Parathyroid adenoma (tissue), 2 donors: ENCODE results near the gene EHMT2.
"Not testable (repeated sequence)": the region's sequence is repeated elsewhere in the genome, so short reads cannot be mapped to it uniquely, and the experiment has no call there.

Source experiments
- H2AFZ ChIP-seq: fragments of 300-600 bp; sonication (generic); one replicate; pipeline ENCODE4 v1.7.0; 2017; ENCODE audit warnings: antibody characterized with exemption, mild to moderate bottlenecking
- H3K27ac ChIP-seq: fragments of 300-600 bp; sonication (generic); one replicate; pipeline ENCODE4 v1.7.0; 2017
- H3K27me3 ChIP-seq: fragments of 300-600 bp; sonication (generic); one replicate; pipeline ENCODE4 v1.7.0; 2017; ENCODE audit warnings: low read length; ENCODE audit not compliant: control insufficient read depth, insufficient read depth
- H3K36me3 ChIP-seq: fragments of 300-600 bp; sonication (generic); one replicate; pipeline ENCODE4 v1.7.0; 2017; ENCODE audit warnings: low read length; ENCODE audit not compliant: control insufficient read depth, insufficient read depth
- H3K4me1 ChIP-seq: fragments of 300-600 bp; sonication (generic); one replicate; pipeline ENCODE4 v1.7.0; 2017; ENCODE audit warnings: control low read depth
- H3K4me2 ChIP-seq: fragments of 300-600 bp; sonication (generic); one replicate; pipeline ENCODE4 v1.7.0; 2017; ENCODE audit warnings: low read length
- H3K4me3 ChIP-seq: fragments of 300-600 bp; sonication (generic); one replicate; pipeline ENCODE4 v1.7.0; 2017; ENCODE audit warnings: low read depth, low read length
- H3K79me2 ChIP-seq: fragments of 300-600 bp; sonication (generic); one replicate; pipeline ENCODE4 v1.7.0; 2017; ENCODE audit warnings: control low read depth
- H3K9ac ChIP-seq: fragments of 300-600 bp; sonication (generic); one replicate; pipeline ENCODE4 v1.7.0; 2017; ENCODE audit warnings: mild to moderate bottlenecking
- H3K9me3 ChIP-seq: fragments of 300-600 bp; sonication (generic); one replicate; pipeline ENCODE4 v1.7.0; 2017; ENCODE audit warnings: low read length; ENCODE audit not compliant: control insufficient read depth
- CTCF ChIP-seq: fragments of 300-600 bp; sonication (generic); IDR thresholded peaks from one replicate; pipeline ENCODE4 v1.7.0; 2017; ENCODE audit warnings: antibody characterized with exemption, mild to moderate bottlenecking
- donor health status: primary hyperparathyroidism.

EHMT2 gene

DNA sequence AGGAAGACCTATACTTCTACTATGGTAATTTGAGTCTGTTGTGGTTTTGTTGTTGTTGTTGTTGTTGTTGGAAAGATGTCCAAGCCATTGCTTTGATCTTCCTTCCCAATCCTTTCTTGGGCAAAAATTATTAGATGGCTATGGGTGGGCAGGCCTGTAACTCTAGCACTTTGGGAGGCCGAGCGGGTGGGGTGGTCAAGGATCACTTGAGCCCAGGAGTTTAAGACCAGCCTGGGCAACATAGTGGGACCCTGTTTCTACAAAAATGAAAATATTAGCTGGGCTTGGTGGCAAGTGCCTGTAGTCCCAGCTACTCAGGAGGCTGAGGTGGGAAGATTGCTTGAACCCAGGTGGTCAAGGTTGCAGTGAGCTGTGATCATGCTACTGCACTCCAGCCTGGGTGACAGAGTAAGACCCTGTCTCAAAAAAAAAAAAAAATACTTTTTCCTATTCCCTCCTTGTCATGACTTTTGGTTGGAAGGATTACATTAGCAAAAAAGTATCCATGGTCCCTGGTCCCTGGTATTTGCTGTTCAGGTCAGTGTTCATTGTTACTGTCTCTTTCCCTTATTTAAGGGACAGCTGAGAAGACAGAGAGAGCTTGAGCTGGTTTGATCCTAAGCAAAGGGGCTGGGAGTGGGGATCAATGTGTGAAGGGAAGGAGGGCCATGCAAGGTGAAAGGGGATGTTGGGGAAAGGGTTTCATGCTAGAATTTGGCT, 46.6 kb downstream of the EHMT2 start:
- TF ChIP-seq CTCF: no peak
- Histone ChIP-seq H3K36me3 (no peaks in the 10 kb centered on the region), H3K4me1 (no peaks in the 10 kb centered on the region)

GRCh38 chr6:31847276-31847978, 50.1 kb downstream of the EHMT2 start:
- Histone ChIP-seq H3K79me2 (no peaks in the 10 kb centered on the region), H3K4me1 (no peaks in the 10 kb centered on the region), H3K4me2 (no peak overlapping the region), H3K4me3 (no peak overlapping the region), H3K27ac (no peak overlapping the region), H3K36me3 (no peaks in the 10 kb centered on the region), H3K9ac (no peak overlapping the region), H3K9me3 (no peaks in the 10 kb centered on the region), H3K27me3 (no peaks in the 10 kb centered on the region), H2AFZ (no peak overlapping the region)
- no peak for TF ChIP-seq CTCF

More for the DNA sequence above, 46.6 kb downstream of the EHMT2 start:
- Histone ChIP-seq H3K9me3 (no peaks in the 10 kb centered on the region), H3K4me2 (no peak overlapping the region), H3K27me3 (no peaks in the 10 kb centered on the region), H3K9ac (no peak overlapping the region), H2AFZ (no peak overlapping the region), H3K27ac (no peak overlapping the region), H3K79me2 (no peaks in the 10 kb centered on the region), H3K4me3 (no peak overlapping the region)

GRCh38 chr6:31844507-31844906, 53.0 kb downstream of the EHMT2 start:
- Histone ChIP-seq H3K4me3 (no peak overlapping the region), H3K36me3 (no peaks in the 10 kb centered on the region)
- TF ChIP-seq CTCF: no peak

DNA sequence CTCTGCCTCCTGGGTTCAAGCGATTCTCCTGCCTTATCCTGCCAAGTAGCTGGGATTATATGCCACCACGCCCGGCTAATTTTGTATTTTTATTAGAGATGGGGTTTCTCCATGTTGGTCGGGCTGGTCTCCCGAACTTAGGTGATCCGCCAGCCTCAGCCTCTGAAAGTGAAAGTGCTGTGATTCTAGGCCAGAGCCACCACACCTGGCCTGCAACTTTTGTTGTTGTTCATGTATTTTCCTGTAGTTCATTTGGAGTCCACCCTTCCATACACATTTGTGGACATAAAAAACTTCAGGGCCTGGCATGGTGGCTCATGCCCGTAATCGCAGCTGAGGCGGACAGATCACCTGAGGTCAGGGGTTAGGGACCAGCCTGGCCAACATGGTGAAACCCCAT, 55.4 kb downstream of the EHMT2 start:
- no peak for TF ChIP-seq CTCF
- no peaks in the 10 kb centered on the region for H3K36me3 ChIP-seq

More at GRCh38 chr6:31844507-31844906, 53.0 kb downstream of the EHMT2 start:
- no peak overlapping the region for H2AFZ ChIP-seq
- H3K27me3 ChIP-seq: no peaks in the 10 kb centered on the region
- H3K9me3 ChIP-seq: no peaks in the 10 kb centered on the region
- no peaks in the 10 kb centered on the region for H3K79me2 ChIP-seq
- no peak overlapping the region for H3K4me2 ChIP-seq
- H3K27ac ChIP-seq: no peak overlapping the region
- H3K9ac ChIP-seq: no peak overlapping the region
- H3K4me1 ChIP-seq: no peaks in the 10 kb centered on the region

GRCh38 chr6:31839779-31840126, 57.7 kb downstream of the EHMT2 start:
- H3K27me3 ChIP-seq, H3K9ac ChIP-seq, H3K4me2 ChIP-seq, H3K4me3 ChIP-seq, H3K79me2 ChIP-seq, H3K27ac ChIP-seq, H3K9me3 ChIP-seq, H2AFZ ChIP-seq, H3K36me3 ChIP-seq: not testable (repeated sequence)
- H3K4me1 ChIP-seq: peaks cover 18% of the 10 kb centered on the region

More for the DNA sequence above, 55.4 kb downstream of the EHMT2 start:
- Histone ChIP-seq H3K4me3 (no peak overlapping the region), H3K9ac (no peak overlapping the region), H3K9me3 (no peaks in the 10 kb centered on the region), H3K27ac (no peak overlapping the region), H3K27me3 (no peaks in the 10 kb centered on the region), H3K4me2 (no peak overlapping the region), H2AFZ (no peak overlapping the region), H3K79me2 (no peaks in the 10 kb centered on the region), H3K4me1 (peaks cover 7% of the 10 kb centered on the region)
